Caco-2 (cell line): Measurements from ENCODE around the gene LRP1B. TPM values are rescaled to one million over a fixed set of nuclear protein-coding genes. Genes with fewer than 3 reads are reported as not detected.

Source experiments
- BruUV-seq: library from RNA; stranded (reverse); fragments of 400-500 nt; replicated peaks from 2 replicates; lab custom pipeline; 2021; lab: Mats Ljungman, UMichigan
- CTCF ChIA-PET: fragments of 300-600 bp; sonication (Branson Sonifier 250); formaldehyde crosslinking; loops from one replicate; lab custom pipeline; 2022; ENCODE audit warnings: antibody characterized with exemption; lab: Charles Lee
- POLR2A ChIA-PET: fragments of 300-600 bp; sonication (Branson Sonifier 250); formaldehyde crosslinking; loops from one replicate; lab custom pipeline; 2022; ENCODE audit warnings: antibody characterized with exemption; lab: Charles Lee
- DNase-seq, 2 experiments: peaks; one replicate each; pipeline versions ENCODE4 v3.0.0 to v3.0.0-alpha.2; 2020 to 2022
- H3K27me3 ChIP-seq: replicated peaks from 2 replicates; pipeline ENCODE4 v1.6.0; 2011; ENCODE audit warnings: low read length; ENCODE audit not compliant: control insufficient read depth, insufficient read depth
- H3K36me3 ChIP-seq: 2 replicates; pipeline ENCODE4 v1.5.1; 2011; ENCODE audit warnings: low read length; ENCODE audit not compliant: control insufficient read depth, insufficient read depth
- H3K4me1 ChIP-seq: fragments of 250-450 bp; sonication (Bioruptor Pico); 2 replicates; pipeline ENCODE4 v1.5.1; 2020; ENCODE audit warnings: mild to moderate bottlenecking
- H3K4me3 ChIP-seq: 2 replicates; pipeline ENCODE4 v1.5.1; 2011; ENCODE audit warnings: low read depth, mild to moderate bottlenecking, control low read depth, low read length
- H3K9me3 ChIP-seq: fragments of 250-450 bp; sonication (Bioruptor Pico); 2 replicates; pipeline ENCODE4 v1.5.1; 2020; ENCODE audit warnings: mild to moderate bottlenecking, moderate library complexity
- H3K27ac Mint-ChIP-seq: one replicate; pipeline ENCODE4 v1.8.0; 2022; ENCODE audit warnings: mixed read lengths; ENCODE audit not compliant: unreplicated experiment
- H3K27me3 Mint-ChIP-seq: one replicate; pipeline ENCODE4 v1.8.0; 2022; ENCODE audit warnings: mixed read lengths; ENCODE audit not compliant: insufficient read depth, unreplicated experiment
- H3K36me3 Mint-ChIP-seq: one replicate; pipeline ENCODE4 v1.8.0; 2022; ENCODE audit warnings: mild to moderate bottlenecking, mixed read lengths; ENCODE audit not compliant: insufficient read depth, unreplicated experiment
- H3K4me1 Mint-ChIP-seq: one replicate; pipeline ENCODE4 v1.8.0; 2022; ENCODE audit warnings: low read depth, mixed read lengths; ENCODE audit not compliant: unreplicated experiment
- H3K4me3 Mint-ChIP-seq: one replicate; pipeline ENCODE4 v1.8.0; 2022; ENCODE audit warnings: mild to moderate bottlenecking, moderate library complexity, mixed read lengths; ENCODE audit not compliant: unreplicated experiment
- H3K9me3 Mint-ChIP-seq: one replicate; pipeline ENCODE4 v1.8.0; 2022; ENCODE audit warnings: mixed read lengths; ENCODE audit not compliant: unreplicated experiment
- CTCF ChIP-seq, 2 experiments: fragments of 200-600 bp in 1 of 2; IDR thresholded peaks; 1 replicate in 1 of 2; 2 replicates in 1 of 2; pipeline versions ENCODE4 v1.5.1 to v1.8.0; 2011 to 2022; ENCODE audit warnings: antibody characterized with exemption in 1 of 2, control low read depth in 1 of 2, inconsistent platforms in 1 of 2, low read depth in 1 of 2, low read length in 1 of 2, mild to moderate bottlenecking in 1 of 2, moderate library complexity in 1 of 2; ENCODE audit not compliant: insufficient read depth in 1 of 2, severe bottlenecking in 1 of 2, unreplicated experiment in 1 of 2
- intact Hi-C: fragments of 100-400 bp; cut with micrococcal nuclease; formaldehyde crosslinking; loops from one replicate; pipeline ENCODE4 v1.10.0; 2022; ENCODE audit not compliant: unreplicated experiment
- total RNA-seq: library from RNA; stranded (reverse); gene quantifications from 2 replicates; pipeline ENCODE4 v1.2.3, GENCODE V29; 2022

LRP1B gene
- total RNA-seq, 1 experiment from 2014 or later = not detected

- H3K4me1 Mint-ChIP-seq = no peaks in the 10 kb centered on the region
- intact Hi-C loops = no loop called here
- DNase-seq = no peak
- CTCF ChIA-PET = no interaction called here
- POLR2A ChIA-PET = no interaction called here
- H3K4me3 ChIP-seq = no peak overlapping the region
- H3K27me3 Mint-ChIP-seq = peaks cover 7% of the 10 kb centered on the region
- no peaks in the 10 kb centered on the region for H3K9me3 ChIP-seq
- H3K4me1 ChIP-seq = no peaks in the 10 kb centered on the region
- no peak overlapping the region for H3K4me3 Mint-ChIP-seq
- H3K36me3 ChIP-seq = no peaks in the 10 kb centered on the region
- H3K27ac Mint-ChIP-seq = no peak overlapping the region
- H3K9me3 Mint-ChIP-seq = no peaks in the 10 kb centered on the region
- no peaks in the 10 kb centered on the region for H3K36me3 Mint-ChIP-seq
- no peak for TF ChIP-seq CTCF (IDR thresholded peaks at IDR 0.05; ENCODE audit: insufficient read depth in 1 of 2, low read depth in 1 of 2, low read length in 1 of 2, severe bottlenecking in 1 of 2, unreplicated experiment in 1 of 2)
- BruUV-seq = no TSS peak
- H3K27me3 ChIP-seq = no peaks in the 10 kb centered on the region
Observed at GRCh38 chr2:141458351-141458750, 672.5 kb downstream of the LRP1B start.

- Histone ChIP-seq H3K4me1 (no peaks in the 10 kb centered on the region), H3K9me3 (no peaks in the 10 kb centered on the region), H3K36me3 (no peaks in the 10 kb centered on the region), H3K4me3 (no peak overlapping the region), H3K27me3 (no peaks in the 10 kb centered on the region)
- Mint-ChIP-seq H3K4me1 (no peaks in the 10 kb centered on the region), H3K27ac (no peak overlapping the region), H3K9me3 (no peaks in the 10 kb centered on the region), H3K4me3 (no peak overlapping the region), H3K27me3 (peaks cover 7% of the 10 kb centered on the region), H3K36me3 (no peaks in the 10 kb centered on the region)
- ChIA-PET POLR2A (no interaction called here), CTCF (no interaction called here)
- BruUV-seq = no TSS peak
- intact Hi-C loops = no loop called here
- TF ChIP-seq CTCF (IDR thresholded peaks at IDR 0.05; ENCODE audit: insufficient read depth in 1 of 2, low read depth in 1 of 2, low read length in 1 of 2, severe bottlenecking in 1 of 2, unreplicated experiment in 1 of 2) = no peak
- DNase-seq = no peak
Observed at GRCh38 chr2:141455877-141456276, 674.9 kb downstream of the LRP1B start.

- BruUV-seq = no TSS peak
- no peak overlapping the region for H3K4me3 Mint-ChIP-seq
- CTCF ChIA-PET = no interaction called here
Observed at GRCh38 chr2:141455211-141455826, 675.5 kb downstream of the LRP1B start.

More at GRCh38 chr2:141455211-141455826, 675.5 kb downstream of the LRP1B start:
- no peak overlapping the region for H3K4me3 ChIP-seq
- POLR2A ChIA-PET = no interaction called here
- DNase-seq = no peak
- no peaks in the 10 kb centered on the region for H3K36me3 Mint-ChIP-seq
- H3K9me3 Mint-ChIP-seq = no peaks in the 10 kb centered on the region
- H3K4me1 ChIP-seq = no peaks in the 10 kb centered on the region
- no peak for TF ChIP-seq CTCF (IDR thresholded peaks at IDR 0.05; ENCODE audit: insufficient read depth in 1 of 2, low read depth in 1 of 2, low read length in 1 of 2, severe bottlenecking in 1 of 2, unreplicated experiment in 1 of 2)
- intact Hi-C loops = no loop called here
- no peak overlapping the region for H3K27ac Mint-ChIP-seq
- peaks cover 7% of the 10 kb centered on the region for H3K27me3 Mint-ChIP-seq
- no peaks in the 10 kb centered on the region for H3K4me1 Mint-ChIP-seq
- H3K9me3 ChIP-seq = no peaks in the 10 kb centered on the region
- H3K36me3 ChIP-seq = no peaks in the 10 kb centered on the region
- no peaks in the 10 kb centered on the region for H3K27me3 ChIP-seq
